Activated T-cell treated with anti-CD3 and anti-CD28 coated beads, Interleukin-2, amount 50 U/mL, for 24 hours (primary cell): ENCODE results near the gene EZH1.
"Not testable (repeated sequence)": the region's sequence is repeated elsewhere in the genome, so short reads cannot be mapped to it uniquely, and the experiment has no call there.

ENCODE experiments used
- DNase-seq: peaks from one replicate; pipeline ENCODE4 v3.0.0-alpha.2; 2020
- H3K27ac Mint-ChIP-seq: 2 replicates; pipeline ENCODE4 v1.8.0; 2020; ENCODE audit warnings: mild to moderate bottlenecking, mixed read lengths
- H3K27me3 Mint-ChIP-seq: 2 replicates; pipeline ENCODE4 v1.8.0; 2020; ENCODE audit warnings: mixed read lengths
- H3K36me3 Mint-ChIP-seq: 2 replicates; pipeline ENCODE4 v1.8.0; 2020; ENCODE audit warnings: low read depth, mixed read lengths
- H3K4me1 Mint-ChIP-seq: 2 replicates; pipeline ENCODE4 v1.8.0; 2020; ENCODE audit warnings: low read depth, mixed read lengths
- H3K4me3 Mint-ChIP-seq: 2 replicates; pipeline ENCODE4 v1.8.0; 2020; ENCODE audit warnings: mild to moderate bottlenecking, moderate library complexity, mixed read lengths
- H3K9me3 Mint-ChIP-seq: 2 replicates; pipeline ENCODE4 v1.8.0; 2020; ENCODE audit warnings: mixed read lengths

The EZH1 gene

DNA sequence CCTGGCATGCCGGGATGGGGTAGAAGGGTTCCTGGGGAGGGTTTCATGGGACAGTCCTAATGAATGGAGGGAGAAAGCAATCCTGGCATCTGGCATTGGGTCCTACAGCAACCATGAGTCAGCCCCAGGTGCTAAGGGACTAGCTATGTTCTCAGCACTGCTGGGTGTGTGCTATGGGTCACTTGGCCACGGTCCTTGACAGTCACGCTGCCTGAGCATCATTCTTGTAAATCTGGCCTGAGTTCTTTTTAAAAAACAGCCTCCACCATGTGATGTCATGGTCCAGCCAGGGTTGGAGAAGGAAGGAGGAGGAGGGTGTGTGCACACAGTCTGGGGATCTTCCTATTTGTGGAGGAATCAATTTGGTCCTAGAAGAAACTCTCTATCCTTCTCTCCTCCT, 9.9 kb upstream of the EZH1 start:
- Mint-ChIP-seq H3K4me3 (no peak overlapping the region), H3K9me3 (no peaks in the 10 kb centered on the region), H3K27ac (no peak overlapping the region), H3K36me3 (no peaks in the 10 kb centered on the region), H3K27me3 (peaks cover 49% of the 10 kb centered on the region), H3K4me1 (no peaks in the 10 kb centered on the region)
- DNase-seq: no peak

DNA sequence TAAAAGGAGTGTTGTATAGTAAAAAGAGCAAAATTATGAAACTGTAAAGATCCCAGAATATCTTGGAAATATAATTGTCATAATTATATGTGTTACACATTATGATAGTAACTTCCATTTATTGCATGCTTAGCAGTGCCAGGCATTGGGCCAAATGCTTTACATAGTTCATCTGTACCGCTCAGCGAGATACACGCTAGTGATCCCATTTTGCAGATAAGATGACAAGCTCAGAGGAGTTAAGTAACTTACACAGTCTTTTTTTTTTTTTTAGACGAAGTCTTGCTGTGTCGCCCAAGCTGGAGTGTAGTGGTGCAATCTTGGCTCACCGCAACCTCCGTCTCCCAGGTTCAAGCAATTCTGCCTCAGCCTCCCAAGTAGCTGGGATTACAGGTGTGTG, 6.8 kb upstream of the EZH1 start:
- no peaks in the 10 kb centered on the region for H3K36me3 Mint-ChIP-seq
- no peak overlapping the region for H3K4me3 Mint-ChIP-seq
- no peaks in the 10 kb centered on the region for H3K4me1 Mint-ChIP-seq
- H3K27me3 Mint-ChIP-seq: peaks cover 40% of the 10 kb centered on the region
- no peaks in the 10 kb centered on the region for H3K9me3 Mint-ChIP-seq
- H3K27ac Mint-ChIP-seq: no peak overlapping the region
- DNase-seq: no peak

DNA sequence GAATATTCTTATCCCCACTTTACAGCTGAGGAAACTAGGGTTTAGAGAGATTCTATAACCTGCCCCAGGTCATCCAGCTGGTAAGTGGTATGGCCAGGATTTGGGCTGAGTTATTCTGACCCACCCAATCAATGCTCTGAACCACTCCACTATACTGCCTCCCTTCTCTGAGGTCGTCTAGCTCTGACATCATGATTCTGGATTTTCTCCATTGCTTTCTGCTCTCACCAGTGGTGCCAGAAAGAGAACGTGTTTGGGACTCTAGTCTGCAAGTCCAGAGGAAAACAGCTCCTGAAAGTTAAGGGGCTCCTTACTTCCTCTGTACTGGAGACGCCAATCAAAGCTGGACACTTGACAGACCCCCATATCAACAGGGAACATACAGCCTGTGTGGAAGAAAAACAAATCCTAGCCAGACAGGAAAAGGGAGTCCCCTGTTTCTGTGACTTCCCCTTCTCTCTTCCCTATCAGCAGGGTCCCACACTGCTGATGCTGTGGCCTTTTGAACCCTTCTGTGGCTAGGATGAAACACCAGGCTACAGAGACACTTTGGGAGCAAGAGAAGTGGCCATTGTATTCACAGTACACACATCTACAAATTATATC, 6.0 kb upstream of the EZH1 start:
- Mint-ChIP-seq H3K4me3 (no peak overlapping the region), H3K27me3 (peaks cover 43% of the 10 kb centered on the region), H3K36me3 (no peaks in the 10 kb centered on the region), H3K27ac (no peak overlapping the region), H3K4me1 (no peaks in the 10 kb centered on the region), H3K9me3 (no peaks in the 10 kb centered on the region)
- DNase-seq: no peak

DNA sequence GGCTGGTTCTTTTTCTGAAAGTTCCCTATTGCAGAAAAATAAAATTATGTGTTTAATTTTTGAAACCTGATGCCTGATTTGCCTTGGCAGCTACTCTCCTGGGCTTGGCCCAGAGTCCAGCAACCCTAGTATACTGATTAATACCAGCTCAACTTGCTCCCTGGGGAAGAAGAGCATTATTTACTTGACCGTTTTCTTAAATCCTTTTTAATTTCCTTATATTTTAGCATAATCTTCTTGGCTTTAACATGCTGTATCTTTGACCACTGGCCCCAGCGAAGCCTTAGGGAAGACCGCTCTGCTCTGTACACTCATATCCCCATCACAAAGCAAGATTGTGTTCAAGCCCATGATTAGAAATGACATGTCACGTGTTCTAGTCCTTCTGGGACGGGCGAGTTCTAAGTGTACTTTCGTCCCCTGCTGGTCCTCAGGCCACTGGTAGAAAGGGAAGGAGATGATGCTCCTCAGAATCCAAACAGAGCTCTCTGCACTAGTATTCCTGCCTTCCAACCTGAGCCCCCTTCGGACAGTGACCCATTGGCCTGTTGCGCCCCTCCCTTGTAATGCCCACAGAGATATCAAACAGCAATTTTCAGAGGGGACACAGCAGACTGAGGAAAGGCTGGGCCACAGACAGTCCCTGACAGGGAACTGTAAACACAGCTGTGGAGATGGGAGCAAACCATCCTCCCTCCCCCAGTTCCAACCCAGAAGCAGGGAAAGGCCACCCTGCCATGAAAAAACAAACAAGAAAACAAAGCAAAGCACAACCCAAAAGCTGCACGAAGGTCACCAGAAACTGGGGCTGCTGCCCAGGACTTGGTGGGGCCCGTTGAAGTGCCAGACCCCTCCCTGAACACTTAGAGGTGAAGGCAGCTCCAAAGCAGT, 4.3 kb upstream of the EZH1 start:
- no peak overlapping the region for H3K4me3 Mint-ChIP-seq
- peaks cover 4% of the 10 kb centered on the region for H3K36me3 Mint-ChIP-seq
- DNase-seq: no peak
- peaks cover 8% of the 10 kb centered on the region for H3K4me1 Mint-ChIP-seq
- H3K9me3 Mint-ChIP-seq: peaks cover 5% of the 10 kb centered on the region
- no peak overlapping the region for H3K27ac Mint-ChIP-seq
- H3K27me3 Mint-ChIP-seq: peaks cover 35% of the 10 kb centered on the region

DNA sequence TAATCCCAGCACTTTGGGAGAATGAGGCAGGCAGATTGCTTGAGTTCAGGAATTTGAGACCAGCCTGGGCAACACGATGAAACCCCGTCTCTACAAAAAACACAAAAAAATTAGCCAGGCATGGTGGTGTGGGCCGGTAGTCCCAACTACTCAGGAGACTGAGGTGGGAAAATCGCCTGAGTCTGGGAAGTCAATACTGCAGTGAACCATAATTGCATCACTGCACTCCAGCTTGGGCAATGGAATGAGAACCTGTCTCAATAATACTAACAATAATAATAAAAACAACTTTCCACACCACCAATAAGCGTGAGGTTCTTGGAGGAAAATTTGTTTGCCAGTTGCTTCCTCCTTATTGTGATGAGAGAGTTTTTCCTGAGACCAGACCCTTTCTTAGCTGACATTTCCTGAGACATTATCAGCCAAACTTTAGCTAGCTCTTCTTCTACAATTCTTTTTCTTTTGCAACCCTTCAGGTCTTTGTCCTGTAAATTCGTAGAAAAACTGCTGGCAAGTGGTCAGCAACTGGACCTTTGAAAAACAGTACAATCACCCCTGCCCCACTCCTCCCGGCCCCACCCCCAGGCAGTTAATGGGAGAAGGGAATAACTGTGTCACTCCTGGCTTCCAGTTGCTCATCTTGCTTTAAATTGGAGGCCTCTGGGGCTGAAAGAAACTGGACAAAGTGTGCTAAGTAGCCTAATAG, 3.5 kb upstream of the EZH1 start:
- Mint-ChIP-seq H3K4me1 (peaks cover 15% of the 10 kb centered on the region), H3K9me3 (peaks cover 5% of the 10 kb centered on the region), H3K36me3 (peaks cover 6% of the 10 kb centered on the region)

DNA sequence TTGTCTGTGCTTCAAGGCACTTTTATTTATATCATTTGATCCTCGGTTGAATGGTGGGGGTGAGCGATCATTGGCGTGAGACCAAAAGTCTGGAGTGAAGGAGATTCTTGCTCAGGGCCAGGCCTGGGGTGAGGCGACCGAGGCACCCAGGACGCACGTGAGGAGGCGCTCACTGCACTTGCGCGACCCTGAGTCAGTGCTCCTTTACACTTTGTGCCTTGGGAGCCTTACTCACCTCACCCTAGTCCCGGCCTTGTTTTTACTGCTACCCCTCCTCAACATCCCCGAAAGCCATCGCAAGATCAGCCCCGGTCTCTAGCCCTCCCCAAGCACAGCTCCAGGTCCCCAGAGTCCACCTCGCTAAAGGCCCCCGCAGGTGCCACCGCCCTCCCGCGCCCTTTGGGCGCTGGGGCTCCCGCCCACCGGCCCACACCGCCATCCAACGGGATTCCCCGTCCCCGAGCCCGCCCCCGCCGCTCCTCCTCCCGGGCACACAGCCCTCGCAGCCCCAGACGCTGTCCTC, 496 bp downstream of the EZH1 start:
- Mint-ChIP-seq H3K27ac (peak overlapping the region; percentile 99), H3K9me3 (peaks cover 5% of the 10 kb centered on the region), H3K4me3 (peak overlapping the region; percentile 95), H3K27me3 (peaks cover 10% of the 10 kb centered on the region), H3K36me3 (peaks cover 12% of the 10 kb centered on the region), H3K4me1 (peaks cover 21% of the 10 kb centered on the region)
- DNase-seq: peak; percentile 86

More for the DNA sequence above, 3.5 kb upstream of the EZH1 start:
- H3K4me3 Mint-ChIP-seq: no peak overlapping the region
- no peak for DNase-seq
- peaks cover 35% of the 10 kb centered on the region for H3K27me3 Mint-ChIP-seq
- H3K27ac Mint-ChIP-seq: no peak overlapping the region

DNA sequence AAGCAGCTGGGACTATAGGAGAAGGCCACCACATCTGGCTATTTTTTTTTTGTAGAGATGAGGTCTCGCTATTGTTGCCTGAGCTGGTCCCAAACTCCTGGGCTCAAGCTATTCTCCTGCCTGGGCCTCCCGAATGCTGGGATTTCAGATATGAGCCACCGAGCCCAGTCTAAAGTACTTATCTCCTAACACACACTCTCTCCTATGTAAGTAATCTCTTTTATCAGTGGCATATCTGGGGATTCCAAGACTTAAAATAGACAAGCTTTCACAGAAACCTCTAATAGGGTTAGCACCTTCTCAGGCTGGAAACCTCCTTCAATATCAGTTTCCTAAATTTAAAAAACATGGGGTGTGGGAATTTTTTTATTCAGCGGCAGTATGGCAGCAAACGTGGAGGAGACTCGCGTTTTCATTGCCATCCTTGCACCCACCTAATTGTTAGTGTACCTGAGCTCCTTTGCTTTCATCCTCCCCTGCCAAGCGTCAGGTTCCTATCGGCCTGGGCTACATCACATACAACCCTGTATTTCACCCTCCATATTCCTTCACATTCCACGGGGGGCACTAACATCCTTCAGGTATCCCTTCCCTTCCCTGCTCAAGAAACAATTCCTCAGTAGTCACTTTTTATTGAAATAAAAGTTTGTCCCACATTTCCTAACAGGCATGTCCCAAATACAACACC, 1.1 kb downstream of the EZH1 start:
- no peak for DNase-seq
- H3K27ac Mint-ChIP-seq: peak overlapping the region; percentile 99
- peaks cover 5% of the 10 kb centered on the region for H3K9me3 Mint-ChIP-seq
- H3K4me1 Mint-ChIP-seq: peaks cover 21% of the 10 kb centered on the region
- peak overlapping the region; percentile 95 for H3K4me3 Mint-ChIP-seq
- peaks cover 7% of the 10 kb centered on the region for H3K27me3 Mint-ChIP-seq
- H3K36me3 Mint-ChIP-seq: peaks cover 12% of the 10 kb centered on the region

DNA sequence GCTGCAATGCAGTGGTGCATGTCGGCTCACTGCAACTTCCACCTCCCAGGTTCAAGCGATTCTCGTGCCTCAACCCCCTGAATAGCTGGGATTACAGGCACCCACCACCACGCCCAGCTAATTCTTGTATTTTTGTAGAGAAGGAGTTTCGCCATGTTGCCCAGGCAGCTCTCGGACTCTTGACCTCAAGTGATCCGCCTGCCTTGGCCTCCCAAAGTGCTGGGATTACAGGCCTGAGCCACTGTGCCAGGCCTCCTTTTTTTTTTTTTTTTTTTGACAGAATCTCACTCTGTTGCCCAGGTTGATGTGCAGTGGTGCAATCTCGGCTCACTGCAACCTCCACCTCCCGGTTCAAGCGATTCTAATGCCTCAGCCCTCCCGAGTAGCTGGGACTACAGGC, 1.9 kb downstream of the EZH1 start:
- DNase-seq, H3K27me3 Mint-ChIP-seq, H3K9me3 Mint-ChIP-seq, H3K27ac Mint-ChIP-seq, H3K4me3 Mint-ChIP-seq: not testable (repeated sequence)
- Mint-ChIP-seq H3K4me1 (peaks cover 21% of the 10 kb centered on the region), H3K36me3 (peaks cover 12% of the 10 kb centered on the region)

DNA sequence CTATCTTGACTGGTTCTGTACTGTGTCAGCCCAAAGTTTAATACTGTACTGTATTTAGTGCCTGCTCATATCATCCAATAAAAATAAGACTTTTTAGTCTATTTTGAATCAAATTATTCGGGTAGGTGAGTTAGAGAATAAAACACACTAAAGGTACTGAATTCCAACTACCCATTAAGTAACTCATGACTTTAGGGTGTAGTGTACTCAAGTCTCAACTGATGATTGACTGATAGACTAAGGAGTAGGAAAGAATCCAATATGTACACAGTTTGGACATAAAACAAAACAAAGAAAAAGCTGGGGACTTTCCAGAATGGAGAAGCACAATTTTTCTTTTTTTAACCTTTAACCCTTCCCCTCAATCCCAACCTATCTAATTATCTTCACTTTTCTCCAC, 4.1 kb downstream of the EZH1 start:
- Mint-ChIP-seq H3K27me3 (peaks cover 2% of the 10 kb centered on the region), H3K9me3 (peaks cover 5% of the 10 kb centered on the region), H3K4me1 (peaks cover 23% of the 10 kb centered on the region), H3K36me3 (peaks cover 14% of the 10 kb centered on the region), H3K27ac (peak overlapping the region; percentile 37), H3K4me3 (no peak overlapping the region)
- DNase-seq: no peak

DNA sequence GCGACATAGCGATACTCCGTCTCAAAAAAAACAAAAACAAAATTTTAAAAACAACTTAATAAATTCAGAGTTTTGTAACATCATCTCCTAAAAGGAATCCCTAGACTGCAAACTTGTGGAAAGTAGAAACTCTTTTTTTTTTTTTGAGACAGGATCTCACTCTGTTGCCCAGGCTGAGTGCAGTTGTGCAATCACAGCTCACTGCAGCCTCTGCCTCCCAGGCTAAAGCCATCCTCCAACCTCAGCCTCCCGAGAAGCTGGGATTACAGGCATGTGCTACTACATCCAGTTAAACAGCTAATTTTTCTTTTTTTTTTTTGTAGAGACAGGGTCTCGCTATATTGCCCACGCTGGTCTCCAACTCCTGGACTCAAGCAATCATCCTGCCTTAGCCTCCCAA, 19.7 kb downstream of the EZH1 start:
- H3K9me3 Mint-ChIP-seq: no peaks in the 10 kb centered on the region
- H3K36me3 Mint-ChIP-seq: peaks cover 62% of the 10 kb centered on the region
- no peak for DNase-seq
- H3K27ac Mint-ChIP-seq: no peak overlapping the region
- no peaks in the 10 kb centered on the region for H3K4me1 Mint-ChIP-seq
- H3K4me3 Mint-ChIP-seq: no peak overlapping the region
- H3K27me3 Mint-ChIP-seq: no peaks in the 10 kb centered on the region

DNA sequence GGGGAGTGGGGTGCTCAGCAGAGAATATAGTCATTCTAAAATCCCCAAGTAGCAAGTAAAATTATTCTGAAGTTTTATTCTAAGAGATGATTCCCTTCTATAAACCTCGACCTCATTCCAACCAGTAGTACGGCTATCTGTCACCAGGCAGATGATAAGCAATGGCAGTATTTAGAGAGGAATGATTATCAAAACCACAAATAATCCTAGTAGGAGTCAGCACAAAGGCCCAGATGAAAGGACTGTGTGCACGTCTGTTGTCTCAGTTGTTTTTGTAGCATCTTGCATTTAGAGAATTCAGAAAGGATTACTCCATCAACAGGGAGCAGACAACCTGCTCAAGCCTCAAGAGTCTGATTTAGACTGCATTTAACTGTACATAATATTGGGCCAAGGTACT, 21.2 kb downstream of the EZH1 start:
- H3K36me3 Mint-ChIP-seq: peaks cover 64% of the 10 kb centered on the region
- H3K9me3 Mint-ChIP-seq: no peaks in the 10 kb centered on the region
- no peak overlapping the region for H3K27ac Mint-ChIP-seq
- no peak overlapping the region for H3K4me3 Mint-ChIP-seq
- DNase-seq: no peak
- H3K27me3 Mint-ChIP-seq: no peaks in the 10 kb centered on the region
- H3K4me1 Mint-ChIP-seq: no peaks in the 10 kb centered on the region

DNA sequence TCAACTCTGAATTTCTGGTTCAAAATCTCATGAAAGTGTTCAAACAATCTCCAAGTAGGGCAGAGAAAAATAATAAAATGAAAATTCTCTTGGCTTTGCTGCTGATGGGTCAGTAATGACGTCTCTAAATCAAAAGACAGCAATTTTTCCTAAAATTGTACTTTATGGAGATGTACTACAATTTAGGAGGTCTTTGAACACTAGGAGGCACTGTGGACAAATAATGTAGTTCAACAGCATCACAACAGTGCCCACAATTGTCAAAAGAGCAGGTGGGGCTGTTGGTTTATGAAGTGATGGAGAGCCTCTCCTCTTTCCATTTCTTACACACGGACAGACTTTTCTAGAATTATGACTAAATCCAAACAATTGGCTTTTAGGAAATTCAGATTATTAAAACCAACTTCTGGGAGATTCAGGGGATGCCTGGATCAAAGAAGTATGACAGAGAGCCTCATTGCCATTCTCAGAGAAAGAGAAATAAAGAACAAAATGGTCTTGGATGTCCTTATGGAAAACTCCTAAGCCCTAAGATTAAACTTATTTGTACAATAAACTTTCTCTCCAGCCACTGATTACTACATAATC, 23.8 kb downstream of the EZH1 start:
- peaks cover 78% of the 10 kb centered on the region for H3K36me3 Mint-ChIP-seq
- no peaks in the 10 kb centered on the region for H3K27me3 Mint-ChIP-seq
- no peak overlapping the region for H3K27ac Mint-ChIP-seq
- H3K4me3 Mint-ChIP-seq: no peak overlapping the region
- H3K9me3 Mint-ChIP-seq: no peaks in the 10 kb centered on the region
- no peak for DNase-seq
- no peaks in the 10 kb centered on the region for H3K4me1 Mint-ChIP-seq

DNA sequence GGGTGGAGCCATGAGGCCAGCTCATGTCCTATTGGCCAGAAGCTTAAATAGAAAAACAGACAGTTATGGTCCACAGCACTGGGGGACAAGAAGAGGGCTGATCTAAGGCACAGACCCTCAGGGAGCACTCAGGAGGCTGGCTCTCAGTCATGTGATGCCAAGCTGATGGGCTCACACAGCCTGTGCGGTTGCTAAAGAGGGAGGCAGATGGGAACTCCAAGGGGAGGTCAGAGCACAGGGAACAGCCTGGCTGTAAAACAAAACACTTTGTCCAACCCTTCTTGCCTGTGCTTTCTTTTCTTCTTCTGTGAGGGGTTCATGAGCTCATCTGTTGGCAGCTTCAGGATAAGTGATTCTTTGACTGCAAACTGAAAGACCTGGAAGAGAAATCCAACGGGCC, 35.3 kb downstream of the EZH1 start:
- DNase-seq: no peak
- no peak overlapping the region for H3K4me3 Mint-ChIP-seq
- H3K4me1 Mint-ChIP-seq: peaks cover 27% of the 10 kb centered on the region
- H3K27ac Mint-ChIP-seq: no peak overlapping the region
- no peaks in the 10 kb centered on the region for H3K27me3 Mint-ChIP-seq
- peaks cover 96% of the 10 kb centered on the region for H3K36me3 Mint-ChIP-seq
- H3K9me3 Mint-ChIP-seq: no peaks in the 10 kb centered on the region

DNA sequence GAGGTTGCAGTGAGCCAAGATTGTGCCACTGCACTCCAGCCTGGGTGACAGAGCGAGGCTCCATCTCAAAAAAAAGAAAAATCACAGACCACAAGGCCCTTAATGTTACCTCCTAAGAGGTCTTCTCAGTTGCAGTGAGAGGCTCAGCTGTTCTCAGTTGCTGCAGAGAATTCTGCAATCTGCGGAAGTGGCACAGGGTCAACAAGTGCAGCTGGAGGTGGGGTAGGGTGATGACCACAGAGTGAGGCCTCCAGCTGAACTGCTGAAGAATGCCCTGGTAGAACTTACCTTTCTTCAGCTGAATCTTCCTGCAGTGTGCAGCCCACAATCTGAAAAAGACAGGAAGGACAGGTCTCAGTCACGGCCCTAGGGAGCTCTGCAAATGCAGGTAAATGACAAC, 36.3 kb downstream of the EZH1 start:
- Mint-ChIP-seq H3K27me3 (no peaks in the 10 kb centered on the region), H3K27ac (no peak overlapping the region), H3K36me3 (peaks cover 97% of the 10 kb centered on the region), H3K4me1 (peaks cover 33% of the 10 kb centered on the region), H3K4me3 (no peak overlapping the region), H3K9me3 (no peaks in the 10 kb centered on the region)
- DNase-seq: no peak
